ENCODE measurements around the gene LMF2. TPM values are rescaled to one million over a fixed set of nuclear protein-coding genes. Genes with fewer than 3 reads are reported as not detected.
"Not testable (repeated sequence)": the region's sequence is repeated elsewhere in the genome, so short reads cannot be mapped to it uniquely, and the experiment has no call there.

LMF2 gene
- total RNA-seq, 1 donor from 2014 or later = 93.2 TPM

DNA sequence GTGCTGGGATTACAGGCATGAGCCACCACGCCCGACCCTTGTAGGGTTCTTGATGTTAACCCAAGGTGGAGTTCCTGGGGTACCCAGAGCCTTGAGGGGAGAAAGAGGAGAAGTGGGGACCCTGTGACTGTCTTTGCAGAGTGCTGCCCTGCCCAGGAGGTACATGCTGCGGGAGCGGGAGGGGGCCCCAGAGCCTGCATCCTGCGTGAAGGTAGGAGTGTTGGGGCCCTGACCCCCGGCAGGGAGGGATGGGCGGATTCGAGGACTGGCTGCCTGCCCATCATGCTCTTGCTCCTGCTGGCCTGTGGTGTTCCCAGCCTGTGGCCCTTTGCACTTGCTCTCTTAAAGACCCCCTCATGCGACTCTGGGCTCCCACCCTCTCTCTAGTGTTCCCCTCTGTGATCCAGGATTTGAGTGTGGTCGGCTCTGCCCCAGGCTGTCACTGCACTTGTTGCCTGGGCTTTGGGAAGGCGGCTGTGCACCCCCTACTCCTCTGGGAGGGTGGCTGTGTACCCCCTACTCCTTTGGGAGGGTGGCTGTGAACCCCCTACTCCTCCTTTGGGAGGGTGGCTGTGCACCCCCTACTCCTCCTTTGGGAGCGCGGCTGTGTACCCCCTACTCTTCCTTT lies 13.4 kb upstream of the LMF2 start:
- no peak for TF ChIP-seq EZH2 (IDR thresholded peaks at IDR 0.05; ENCODE audit: insufficient read depth, low read length)
- TF ChIP-seq, protein P1, sequence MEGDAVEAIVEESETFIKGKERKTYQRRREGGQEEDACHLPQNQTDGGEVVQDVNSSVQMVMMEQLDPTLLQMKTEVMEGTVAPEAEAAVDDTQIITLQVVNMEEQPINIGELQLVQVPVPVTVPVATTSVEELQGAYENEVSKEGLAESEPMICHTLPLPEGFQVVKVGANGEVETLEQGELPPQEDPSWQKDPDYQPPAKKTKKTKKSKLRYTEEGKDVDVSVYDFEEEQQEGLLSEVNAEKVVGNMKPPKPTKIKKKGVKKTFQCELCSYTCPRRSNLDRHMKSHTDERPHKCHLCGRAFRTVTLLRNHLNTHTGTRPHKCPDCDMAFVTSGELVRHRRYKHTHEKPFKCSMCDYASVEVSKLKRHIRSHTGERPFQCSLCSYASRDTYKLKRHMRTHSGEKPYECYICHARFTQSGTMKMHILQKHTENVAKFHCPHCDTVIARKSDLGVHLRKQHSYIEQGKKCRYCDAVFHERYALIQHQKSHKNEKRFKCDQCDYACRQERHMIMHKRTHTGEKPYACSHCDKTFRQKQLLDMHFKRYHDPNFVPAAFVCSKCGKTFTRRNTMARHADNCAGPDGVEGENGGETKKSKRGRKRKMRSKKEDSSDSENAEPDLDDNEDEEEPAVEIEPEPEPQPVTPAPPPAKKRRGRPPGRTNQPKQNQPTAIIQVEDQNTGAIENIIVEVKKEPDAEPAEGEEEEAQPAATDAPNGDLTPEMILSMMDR (IDR thresholded peaks at IDR 0.05; ENCODE audit: insufficient read depth, low read depth, low read length) = no peak
- no peak overlapping the region for H3K4me3 Mint-ChIP-seq (ENCODE audit: unreplicated experiment)
- no peak overlapping the region for H3K4me3 ChIP-seq (ENCODE audit: insufficient read depth, low read depth, low read length)
- no peak overlapping the region for H2AFZ ChIP-seq (ENCODE audit: low read depth, low read length)
- peaks cover 6% of the 10 kb centered on the region for H3K36me3 Mint-ChIP-seq (ENCODE audit: low read depth, unreplicated experiment)
- H3K9me3 ChIP-seq (ENCODE audit: insufficient read depth, low read depth, low read length) = no peaks in the 10 kb centered on the region
- peaks cover 4% of the 10 kb centered on the region for H3K4me1 Mint-ChIP-seq (ENCODE audit: low read depth, unreplicated experiment)
- H3K27me3 ChIP-seq (ENCODE audit: insufficient read depth, low read length) = no peaks in the 10 kb centered on the region
- H3K27ac ChIP-seq (ENCODE audit: low read depth, low read length) = no peak overlapping the region
- no peaks in the 10 kb centered on the region for H3K36me3 ChIP-seq (ENCODE audit: insufficient read depth, low read length)
- H3K4me1 ChIP-seq (ENCODE audit: insufficient read depth, low read length) = peaks cover 13% of the 10 kb centered on the region
- H3K27ac Mint-ChIP-seq (ENCODE audit: unreplicated experiment) = no peak overlapping the region
- H3K9me3 Mint-ChIP-seq (ENCODE audit: unreplicated experiment) = no peaks in the 10 kb centered on the region
- H3K27me3 Mint-ChIP-seq (ENCODE audit: low read depth, unreplicated experiment) = no peaks in the 10 kb centered on the region
- no peak for DNase-seq (ENCODE audit: low read depth)
- FAIRE-seq = no peak
- H3K4me2 ChIP-seq (ENCODE audit: low read length) = no peak overlapping the region
- H4K20me1 ChIP-seq (ENCODE audit: insufficient read depth, low read length) = peaks cover 38% of the 10 kb centered on the region
- H3K9ac ChIP-seq (ENCODE audit: low read length) = no peak overlapping the region
- peaks cover 40% of the 10 kb centered on the region for H3K79me2 ChIP-seq (ENCODE audit: insufficient read depth, low read length)

DNA sequence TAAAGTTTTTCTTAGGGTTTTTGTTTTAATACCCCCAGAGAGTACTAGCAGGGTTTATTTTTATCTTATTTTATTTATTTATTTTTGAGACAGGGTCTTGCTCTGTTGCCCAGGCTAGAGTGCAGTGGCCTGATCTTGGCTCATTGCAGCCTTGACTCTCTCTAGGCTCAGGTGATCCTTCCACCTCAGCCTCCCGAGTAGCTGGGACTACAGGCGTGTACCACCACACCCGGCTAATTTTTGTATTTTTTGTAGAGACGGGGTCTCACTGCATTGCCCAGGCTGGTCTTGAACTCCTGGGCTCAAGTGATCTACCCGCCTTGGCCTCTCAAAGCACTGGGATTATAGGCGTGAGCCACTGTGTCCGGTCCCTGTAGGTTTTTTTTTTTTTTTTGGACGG lies 12.7 kb upstream of the LMF2 start:
- not testable (repeated sequence) for H3K9ac ChIP-seq (ENCODE audit: low read length); H3K4me3 ChIP-seq (ENCODE audit: insufficient read depth, low read depth, low read length); H3K27me3 ChIP-seq (ENCODE audit: insufficient read depth, low read length); H3K27ac Mint-ChIP-seq (ENCODE audit: unreplicated experiment); H3K4me1 Mint-ChIP-seq (ENCODE audit: low read depth, unreplicated experiment); H3K4me3 Mint-ChIP-seq (ENCODE audit: unreplicated experiment); H3K36me3 ChIP-seq (ENCODE audit: insufficient read depth, low read length); H3K9me3 ChIP-seq (ENCODE audit: insufficient read depth, low read depth, low read length); H2AFZ ChIP-seq (ENCODE audit: low read depth, low read length); DNase-seq (ENCODE audit: low read depth); H3K27ac ChIP-seq (ENCODE audit: low read depth, low read length); FAIRE-seq; H3K9me3 Mint-ChIP-seq (ENCODE audit: unreplicated experiment); H3K27me3 Mint-ChIP-seq (ENCODE audit: low read depth, unreplicated experiment); H3K4me2 ChIP-seq (ENCODE audit: low read length); H3K36me3 Mint-ChIP-seq (ENCODE audit: low read depth, unreplicated experiment)
- H3K4me1 ChIP-seq (ENCODE audit: insufficient read depth, low read length) = peaks cover 13% of the 10 kb centered on the region
- H4K20me1 ChIP-seq (ENCODE audit: insufficient read depth, low read length) = peaks cover 39% of the 10 kb centered on the region
- peaks cover 44% of the 10 kb centered on the region for H3K79me2 ChIP-seq (ENCODE audit: insufficient read depth, low read length)

DNA sequence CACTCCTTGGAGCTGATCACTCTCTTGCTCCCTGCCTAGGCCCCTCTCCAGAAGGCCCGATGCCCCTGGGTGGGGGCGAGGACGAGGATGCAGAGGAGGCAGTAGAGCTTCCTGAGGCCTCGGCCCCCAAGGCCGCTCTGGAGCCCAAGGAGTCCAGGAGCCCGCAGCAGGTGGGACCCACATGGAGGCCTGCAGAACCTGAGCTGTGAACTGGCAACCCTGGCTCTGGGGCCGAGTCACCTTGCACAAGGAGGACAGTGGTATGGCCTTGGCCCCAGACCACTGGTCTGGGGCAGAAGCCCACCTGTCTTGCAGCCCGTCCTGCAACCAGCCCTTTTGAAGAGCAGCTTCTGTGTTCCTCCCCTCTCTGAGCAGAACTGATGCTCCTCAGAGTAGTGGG lies 11.6 kb upstream of the LMF2 start:
- FAIRE-seq = no peak
- Histone ChIP-seq H3K36me3 (ENCODE audit: insufficient read depth, low read length) (no peaks in the 10 kb centered on the region), H3K79me2 (ENCODE audit: insufficient read depth, low read length) (peaks cover 44% of the 10 kb centered on the region), H2AFZ (ENCODE audit: low read depth, low read length) (no peak overlapping the region), H3K4me1 (ENCODE audit: insufficient read depth, low read length) (peaks cover 4% of the 10 kb centered on the region), H3K27ac (ENCODE audit: low read depth, low read length) (no peak overlapping the region), H3K9ac (ENCODE audit: low read length) (no peak overlapping the region), H3K27me3 (ENCODE audit: insufficient read depth, low read length) (no peaks in the 10 kb centered on the region), H3K4me3 (ENCODE audit: insufficient read depth, low read depth, low read length) (no peak overlapping the region), H3K9me3 (ENCODE audit: insufficient read depth, low read depth, low read length) (no peaks in the 10 kb centered on the region), H3K4me2 (ENCODE audit: low read length) (no peak overlapping the region), H4K20me1 (ENCODE audit: insufficient read depth, low read length) (peaks cover 42% of the 10 kb centered on the region)
- H3K4me3 Mint-ChIP-seq (ENCODE audit: unreplicated experiment) = no peak overlapping the region
- TF ChIP-seq EZH2 (IDR thresholded peaks at IDR 0.05; ENCODE audit: insufficient read depth, low read length) = no peak
- TF ChIP-seq, protein P1 (IDR thresholded peaks at IDR 0.05; ENCODE audit: insufficient read depth, low read depth, low read length) = no peak
- H3K9me3 Mint-ChIP-seq (ENCODE audit: unreplicated experiment) = no peaks in the 10 kb centered on the region
- H3K36me3 Mint-ChIP-seq (ENCODE audit: low read depth, unreplicated experiment) = peaks cover 11% of the 10 kb centered on the region
- H3K27me3 Mint-ChIP-seq (ENCODE audit: low read depth, unreplicated experiment) = no peaks in the 10 kb centered on the region
- H3K27ac Mint-ChIP-seq (ENCODE audit: unreplicated experiment) = no peak overlapping the region
- H3K4me1 Mint-ChIP-seq (ENCODE audit: low read depth, unreplicated experiment) = no peaks in the 10 kb centered on the region
- no peak for DNase-seq (ENCODE audit: low read depth)
